NCI-H345 treated with DMSO at 0.1 percent for 48 hours (cell line): Measurements from ENCODE around the gene CCL19.

ENCODE experiments used
- DNase-seq: peaks from one replicate; lab custom pipeline; 2025; ENCODE audit not compliant: unreplicated experiment; lab: John Stamatoyannopoulos, UW

The CCL19 gene

DNA sequence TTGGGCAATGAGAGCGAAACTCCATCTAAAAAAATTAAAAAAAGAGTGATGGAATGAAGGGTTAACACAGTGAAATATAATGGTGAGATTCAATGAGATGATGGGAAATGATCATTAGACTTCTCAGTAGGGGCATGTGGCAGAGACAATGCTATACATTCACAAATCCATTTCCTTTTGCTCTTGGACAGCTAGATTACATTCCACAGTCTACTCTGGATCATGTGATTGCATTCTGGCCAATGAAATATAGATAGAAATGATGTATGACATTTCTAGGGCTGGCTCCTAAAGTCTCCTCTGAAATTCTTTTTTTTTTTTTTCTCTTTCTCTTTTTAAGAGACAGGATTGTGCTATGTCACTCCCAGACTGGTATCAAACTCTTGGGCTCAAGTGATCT lies 48.4 kb downstream of the CCL19 start:
- DNase-seq, result no peak
